Mesodermal cell (in vitro differentiated cells): ENCODE measurements around the gene TYROBP.

ENCODE experiments used
- H3K27ac ChIP-seq: 2 replicates; pipeline ENCODE4 v1.7.0; 2013; ENCODE audit warnings: mild to moderate bottlenecking, low read depth, low read length, moderate library complexity; ENCODE audit not compliant: severe bottlenecking
- H3K36me3 ChIP-seq: 2 replicates; pipeline ENCODE4 v1.7.1; 2013; ENCODE audit warnings: mild to moderate bottlenecking, low read length, moderate library complexity; ENCODE audit not compliant: control insufficient read depth, insufficient read depth
- H3K4me1 ChIP-seq: one replicate; pipeline ENCODE4 v1.7.1; 2013; ENCODE audit warnings: mild to moderate bottlenecking, low read length; ENCODE audit not compliant: insufficient read depth, control insufficient read depth, poor library complexity, severe bottlenecking
- H3K4me3 ChIP-seq: 2 replicates; pipeline ENCODE4 v1.7.0; 2013; ENCODE audit warnings: low read length, control low read depth, mild to moderate bottlenecking; ENCODE audit not compliant: insufficient read depth, poor library complexity, severe bottlenecking; ENCODE audit errors: extremely low read depth
- H3K9me3 ChIP-seq: 2 replicates; pipeline ENCODE4 v1.7.1; 2013; ENCODE audit warnings: mild to moderate bottlenecking, low read length, moderate library complexity; ENCODE audit not compliant: control insufficient read depth
- WGBS, 2 experiments: methylation state at CpG; one replicate each; pipeline ENCODE4 v1.1.5; 2013; ENCODE audit warnings: missing lambda C conversion rate in 2 of 2; ENCODE audit not compliant: insufficient coverage in 2 of 2; 5-methylcytosine and 5-hydroxymethylcytosine counted together

The TYROBP gene

DNA sequence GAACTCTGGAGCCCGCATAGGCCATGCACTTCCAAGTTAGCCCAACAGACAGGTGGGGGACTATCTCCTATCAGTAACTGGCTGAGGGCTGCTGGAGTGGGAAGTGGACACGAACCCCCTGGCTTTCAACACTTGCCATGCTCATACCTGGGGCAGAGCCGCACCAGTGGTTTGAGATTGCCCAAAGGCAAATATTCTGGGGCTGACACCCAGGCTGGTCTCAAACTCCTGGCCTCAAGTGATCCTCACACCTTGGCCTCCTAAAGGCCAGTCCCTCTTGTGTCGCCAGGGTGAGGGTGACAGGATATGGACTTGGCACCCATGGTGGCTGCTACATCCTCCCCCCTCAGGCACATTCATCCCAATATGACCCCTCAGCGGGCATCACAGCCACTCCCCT, 20.9 kb downstream of the TYROBP start:
- no peaks in the 10 kb centered on the region for H3K4me1 ChIP-seq
- H3K36me3 ChIP-seq = peaks cover 42% of the 10 kb centered on the region
- 95% methylated on average over 4 of the region's 5 CpGs for WGBS, 2 experiments
- no peaks in the 10 kb centered on the region for H3K9me3 ChIP-seq
- no peak overlapping the region for H3K4me3 ChIP-seq
- no peak overlapping the region for H3K27ac ChIP-seq

DNA sequence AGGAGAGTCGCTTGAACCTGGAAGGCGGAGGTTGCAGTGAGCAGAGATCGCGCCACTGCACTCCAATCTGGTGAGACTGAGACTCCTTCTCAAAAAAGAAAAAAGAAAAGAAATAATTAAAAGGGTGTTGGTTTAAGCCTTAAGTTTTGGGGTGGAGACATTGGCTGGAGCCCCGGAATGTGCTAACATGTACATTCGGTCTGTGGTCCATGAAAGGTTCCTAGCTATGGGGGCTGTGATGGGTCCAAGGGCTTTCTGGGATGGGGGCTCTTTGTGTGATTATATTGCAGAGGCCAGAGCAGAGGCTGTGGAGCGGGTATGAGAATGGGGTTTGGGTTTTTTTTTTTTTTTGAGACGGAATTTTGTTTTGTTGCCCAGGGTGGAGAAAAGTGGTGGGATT, 22.2 kb downstream of the TYROBP start:
- H3K27ac ChIP-seq = no peak overlapping the region
- no peak overlapping the region for H3K4me3 ChIP-seq
- no peaks in the 10 kb centered on the region for H3K9me3 ChIP-seq
- 96 to 100% methylated on average over 3 to 6 of the region's 8 CpGs for WGBS, 2 experiments
- H3K4me1 ChIP-seq = no peaks in the 10 kb centered on the region
- H3K36me3 ChIP-seq = peaks cover 38% of the 10 kb centered on the region

DNA sequence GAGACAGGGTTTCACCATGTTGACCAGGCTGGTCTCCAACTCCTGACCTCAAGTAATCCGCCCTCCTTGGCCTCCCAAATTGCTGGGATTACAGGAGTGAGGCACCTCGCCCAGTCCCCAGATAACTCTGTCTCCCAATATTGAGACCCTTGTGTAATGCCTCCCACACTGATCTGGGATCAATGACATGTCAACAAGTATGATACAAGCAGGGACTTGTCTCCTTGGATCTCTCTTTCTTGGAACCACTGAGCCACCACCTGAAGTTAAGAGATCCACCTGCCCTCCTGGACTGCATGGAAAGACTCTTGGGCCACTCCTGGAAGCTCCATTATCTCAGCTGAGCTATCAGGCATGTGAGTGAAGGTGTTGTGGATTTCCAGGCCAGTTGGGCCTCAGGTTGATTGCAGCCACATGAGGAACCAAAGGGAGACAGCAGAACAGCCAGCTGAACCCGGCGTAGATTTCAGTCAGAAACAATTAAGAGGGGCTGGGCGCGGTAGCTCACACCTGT, 22.8 kb downstream of the TYROBP start:
- 97% methylated on average over 4 to 6 of the region's 6 CpGs for WGBS, 2 experiments
- Histone ChIP-seq H3K4me3 (no peak overlapping the region), H3K4me1 (no peaks in the 10 kb centered on the region), H3K9me3 (no peaks in the 10 kb centered on the region), H3K36me3 (peaks cover 33% of the 10 kb centered on the region), H3K27ac (no peak overlapping the region)

DNA sequence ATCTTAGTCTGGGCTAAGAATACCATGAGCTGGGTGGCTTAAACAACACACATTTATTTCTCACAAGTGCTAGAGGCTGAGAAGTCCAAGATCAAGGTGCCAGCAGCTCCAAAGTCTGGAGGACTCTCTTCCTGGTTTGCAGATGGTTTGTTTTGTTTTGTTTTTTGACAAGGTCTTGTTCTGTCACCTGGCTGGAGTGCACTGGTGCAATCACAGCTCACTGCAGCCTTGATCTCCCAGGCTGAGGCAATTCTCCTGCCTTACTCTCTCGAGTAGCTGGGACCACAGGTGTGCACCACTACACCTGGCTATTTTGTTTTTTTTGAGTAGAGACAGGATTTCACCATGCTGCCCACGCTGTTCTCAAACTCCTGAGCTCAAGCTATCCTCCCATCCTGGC, 24.2 kb downstream of the TYROBP start:
- WGBS, 2 experiments = 69 to 71% methylated on average over 1 to 2 of the region's 2 CpGs
- Histone ChIP-seq H3K4me3 (no peak overlapping the region), H3K36me3 (peaks cover 19% of the 10 kb centered on the region), H3K27ac (no peak overlapping the region), H3K4me1 (no peaks in the 10 kb centered on the region), H3K9me3 (no peaks in the 10 kb centered on the region)

DNA sequence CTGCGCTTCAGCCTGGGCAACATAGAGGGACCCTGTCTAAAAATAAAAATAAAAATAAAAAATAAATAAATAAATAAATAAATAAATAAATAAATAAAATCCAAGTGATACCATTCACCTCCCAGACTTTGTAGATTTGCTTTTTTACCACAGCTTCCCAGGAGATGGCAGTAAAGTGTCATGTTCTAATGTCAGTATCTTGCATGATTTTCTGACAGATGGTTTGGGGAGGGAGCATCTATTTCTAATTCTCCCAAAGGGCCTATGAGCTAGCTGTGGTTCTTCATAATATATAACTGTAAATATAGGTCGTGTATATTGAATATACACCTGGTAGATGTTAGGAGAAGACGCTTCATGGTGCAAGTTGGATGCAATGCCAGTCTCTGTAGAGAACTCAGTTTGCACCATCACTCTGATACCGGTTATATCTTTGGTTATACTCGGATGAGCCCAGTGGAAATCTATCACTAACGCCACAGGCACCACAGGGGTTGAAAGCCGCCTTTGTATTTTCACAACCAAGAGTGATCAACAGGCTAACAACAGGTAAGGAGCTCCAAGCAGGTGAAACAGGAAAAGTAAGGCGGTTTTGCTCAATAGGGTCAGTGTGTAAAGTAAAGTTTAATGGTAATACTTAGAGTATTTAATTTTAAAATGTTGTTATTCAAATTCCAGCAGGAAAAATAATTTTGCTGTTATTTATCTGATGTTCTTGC, 25.8 kb downstream of the TYROBP start:
- 56 to 70% methylated on average over 4 of the region's 8 CpGs for WGBS, 2 experiments
- no peak overlapping the region for H3K4me3 ChIP-seq

DNA sequence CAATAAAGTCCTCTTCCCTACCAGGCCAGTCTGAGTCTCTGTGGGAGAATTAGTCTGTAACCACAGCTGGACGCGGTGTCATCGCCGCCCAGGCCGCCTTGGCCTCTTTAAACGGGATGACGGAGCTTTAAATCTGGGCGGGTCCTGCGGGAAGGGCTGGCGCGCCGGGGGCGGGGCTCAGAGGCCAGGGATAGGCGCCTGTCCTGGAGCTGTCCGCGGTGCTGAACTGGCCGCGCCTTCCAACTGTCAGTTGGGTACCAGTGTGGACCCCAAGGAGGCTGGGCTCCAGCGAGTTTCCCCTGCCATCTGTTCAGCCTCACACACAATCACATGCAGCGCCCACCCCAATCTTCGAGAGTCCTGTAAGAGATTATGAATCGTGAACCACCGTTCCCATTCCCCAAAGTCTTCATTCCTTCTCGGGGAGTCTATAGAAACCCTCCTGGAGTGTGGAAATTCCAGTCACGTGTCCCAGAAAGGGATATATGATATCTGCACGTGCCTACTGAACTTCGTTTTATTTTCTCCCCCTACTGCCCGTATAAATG, 28.3 kb downstream of the TYROBP start:
- H3K27ac ChIP-seq = no peak overlapping the region
- H3K36me3 ChIP-seq = no peaks in the 10 kb centered on the region
- no peak overlapping the region for H3K4me3 ChIP-seq
- 4 to 5% methylated on average over 24 to 26 of the region's 28 CpGs for WGBS, 2 experiments
- no peaks in the 10 kb centered on the region for H3K9me3 ChIP-seq
- no peaks in the 10 kb centered on the region for H3K4me1 ChIP-seq

More for the DNA sequence above, 25.8 kb downstream of the TYROBP start:
- H3K4me1 ChIP-seq = no peaks in the 10 kb centered on the region
- no peak overlapping the region for H3K27ac ChIP-seq
- peaks cover 5% of the 10 kb centered on the region for H3K36me3 ChIP-seq
- H3K9me3 ChIP-seq = no peaks in the 10 kb centered on the region

DNA sequence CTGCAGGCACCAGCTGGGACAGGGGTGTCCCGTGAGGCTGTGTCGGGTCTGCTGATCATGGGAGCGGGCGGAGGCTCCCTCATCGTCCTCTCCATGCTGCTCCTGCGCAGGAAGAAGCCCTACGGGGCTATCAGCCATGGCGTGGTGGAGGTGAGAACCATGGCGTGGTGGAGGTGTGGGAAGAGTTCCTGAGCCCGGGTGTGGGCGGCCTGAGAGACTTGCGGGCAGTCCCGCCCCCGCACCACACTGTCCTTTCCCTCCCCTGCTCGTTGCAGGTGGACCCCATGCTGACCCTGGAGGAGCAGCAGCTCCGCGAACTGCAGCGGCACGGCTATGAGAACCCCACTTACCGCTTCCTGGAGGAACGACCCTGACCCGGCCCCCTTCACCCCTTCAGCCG, 29.0 kb downstream of the TYROBP start:
- no peak overlapping the region for H3K4me3 ChIP-seq
- H3K27ac ChIP-seq = no peak overlapping the region
- H3K9me3 ChIP-seq = no peaks in the 10 kb centered on the region
- H3K36me3 ChIP-seq = no peaks in the 10 kb centered on the region
- H3K4me1 ChIP-seq = no peaks in the 10 kb centered on the region
- WGBS, 2 experiments = 49 to 61% methylated on average over 10 to 20 of the region's 23 CpGs

DNA sequence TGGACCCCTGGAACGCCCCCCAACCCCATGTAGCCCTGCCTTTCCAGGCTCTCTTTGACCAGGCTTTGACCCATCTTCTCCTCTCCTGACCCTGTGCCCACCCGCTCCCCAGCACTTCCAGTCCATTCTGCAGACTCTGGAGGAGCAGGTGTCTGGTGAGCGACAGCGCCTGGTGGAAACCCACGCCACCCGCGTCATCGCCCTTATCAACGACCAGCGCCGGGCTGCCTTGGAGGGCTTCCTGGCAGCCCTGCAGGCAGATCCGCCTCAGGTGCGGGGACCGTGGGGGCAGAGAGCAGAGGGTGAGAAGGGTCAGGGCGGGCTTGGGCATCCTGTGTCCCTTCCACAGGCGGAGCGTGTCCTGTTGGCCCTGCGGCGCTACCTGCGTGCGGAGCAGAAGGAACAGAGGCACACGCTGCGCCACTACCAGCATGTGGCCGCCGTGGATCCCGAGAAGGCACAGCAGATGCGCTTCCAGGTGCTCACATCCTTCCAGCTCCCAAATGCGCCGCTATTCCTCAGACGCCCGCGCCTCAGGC, 33.6 kb downstream of the TYROBP start:
- H3K4me3 ChIP-seq = no peak overlapping the region
- H3K9me3 ChIP-seq = no peaks in the 10 kb centered on the region
- no peaks in the 10 kb centered on the region for H3K36me3 ChIP-seq
- WGBS, 2 experiments = 93 to 94% methylated on average over 30 to 31 of the region's 32 CpGs
- no peak overlapping the region for H3K27ac ChIP-seq
- H3K4me1 ChIP-seq = peaks cover under 1% of the 10 kb centered on the region

DNA sequence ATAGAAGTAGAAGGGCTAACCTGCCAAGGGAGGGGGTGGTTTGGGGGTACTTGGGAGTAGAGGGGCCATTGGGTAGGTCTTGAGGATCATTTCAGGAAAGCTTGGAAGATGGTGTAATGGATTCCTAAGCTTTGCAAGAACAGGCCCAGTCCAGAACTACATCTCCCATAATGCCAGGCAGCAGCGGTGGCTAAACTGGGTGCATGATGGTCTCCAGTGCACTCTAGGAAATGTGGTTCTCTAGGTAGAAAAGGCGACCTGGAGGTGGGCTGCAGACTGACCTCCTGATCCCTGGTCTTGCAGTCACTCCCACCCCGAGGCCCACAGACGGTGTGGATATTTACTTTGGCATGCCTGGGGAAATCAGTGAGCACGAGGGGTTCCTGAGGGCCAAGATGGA, 35.9 kb downstream of the TYROBP start:
- no peaks in the 10 kb centered on the region for H3K36me3 ChIP-seq
- WGBS, 2 experiments = 68 to 91% methylated on average over 3 to 4 of the region's 5 CpGs

DNA sequence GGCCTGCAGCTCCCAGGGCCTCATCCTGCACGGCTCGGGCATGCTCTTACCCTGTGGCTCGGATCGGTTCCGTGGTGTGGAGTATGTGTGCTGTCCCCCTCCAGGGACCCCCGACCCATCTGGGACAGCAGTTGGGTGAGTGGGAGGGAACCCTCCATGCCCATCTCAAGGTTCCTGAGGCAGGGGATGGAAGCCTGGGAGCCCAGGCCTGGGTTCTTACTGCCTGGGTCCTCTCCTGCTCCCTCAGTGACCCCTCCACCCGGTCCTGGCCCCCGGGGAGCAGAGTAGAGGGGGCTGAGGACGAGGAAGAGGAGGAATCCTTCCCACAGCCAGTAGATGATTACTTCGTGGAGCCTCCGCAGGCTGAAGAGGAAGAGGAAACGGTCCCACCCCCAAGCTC, 36.5 kb downstream of the TYROBP start:
- WGBS, 2 experiments = 94% methylated on average over 5 of the region's 12 CpGs; no CpG with 5 or more reads in 1 of the 2 experiments
- Histone ChIP-seq H3K27ac (no peak overlapping the region), H3K4me1 (peaks cover 5% of the 10 kb centered on the region), H3K36me3 (no peaks in the 10 kb centered on the region), H3K9me3 (no peaks in the 10 kb centered on the region), H3K4me3 (no peak overlapping the region)

More for the DNA sequence above, 35.9 kb downstream of the TYROBP start:
- Histone ChIP-seq H3K4me1 (peaks cover 5% of the 10 kb centered on the region), H3K27ac (no peak overlapping the region), H3K9me3 (no peaks in the 10 kb centered on the region), H3K4me3 (no peak overlapping the region)

DNA sequence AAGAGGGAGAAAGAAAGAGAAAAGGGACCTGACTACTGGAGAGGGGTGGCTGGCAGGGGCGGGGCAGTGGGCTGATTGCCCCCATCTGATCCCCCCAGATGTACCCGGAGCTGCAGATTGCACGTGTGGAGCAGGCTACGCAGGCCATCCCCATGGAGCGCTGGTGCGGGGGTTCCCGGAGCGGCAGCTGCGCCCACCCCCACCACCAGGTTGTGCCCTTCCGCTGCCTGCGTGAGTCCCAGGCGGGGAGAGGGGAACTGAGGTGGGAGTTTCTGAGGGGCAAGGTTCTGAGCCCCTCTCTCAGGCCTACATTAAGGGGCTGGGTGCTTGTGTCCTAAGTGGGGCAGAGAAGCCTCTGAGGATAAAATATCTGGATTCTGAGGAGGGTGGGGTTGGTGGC, 37.3 kb downstream of the TYROBP start:
- Histone ChIP-seq H3K27ac (no peak overlapping the region), H3K36me3 (no peaks in the 10 kb centered on the region), H3K4me3 (no peak overlapping the region), H3K9me3 (no peaks in the 10 kb centered on the region), H3K4me1 (peaks cover 5% of the 10 kb centered on the region)
- 89 to 93% methylated on average over 8 to 12 of the region's 12 CpGs for WGBS, 2 experiments
